ENCODE data around the gene ABCG8. TPM values are rescaled to one million over a fixed set of nuclear protein-coding genes. Genes with fewer than 3 reads are reported as not detected.
"Not testable (repeated sequence)": the region's sequence is repeated elsewhere in the genome, so short reads cannot be mapped to it uniquely, and the experiment has no call there.

ABCG8 gene
- total RNA-seq, 1 donor from 2014 or later = not detected

DNA sequence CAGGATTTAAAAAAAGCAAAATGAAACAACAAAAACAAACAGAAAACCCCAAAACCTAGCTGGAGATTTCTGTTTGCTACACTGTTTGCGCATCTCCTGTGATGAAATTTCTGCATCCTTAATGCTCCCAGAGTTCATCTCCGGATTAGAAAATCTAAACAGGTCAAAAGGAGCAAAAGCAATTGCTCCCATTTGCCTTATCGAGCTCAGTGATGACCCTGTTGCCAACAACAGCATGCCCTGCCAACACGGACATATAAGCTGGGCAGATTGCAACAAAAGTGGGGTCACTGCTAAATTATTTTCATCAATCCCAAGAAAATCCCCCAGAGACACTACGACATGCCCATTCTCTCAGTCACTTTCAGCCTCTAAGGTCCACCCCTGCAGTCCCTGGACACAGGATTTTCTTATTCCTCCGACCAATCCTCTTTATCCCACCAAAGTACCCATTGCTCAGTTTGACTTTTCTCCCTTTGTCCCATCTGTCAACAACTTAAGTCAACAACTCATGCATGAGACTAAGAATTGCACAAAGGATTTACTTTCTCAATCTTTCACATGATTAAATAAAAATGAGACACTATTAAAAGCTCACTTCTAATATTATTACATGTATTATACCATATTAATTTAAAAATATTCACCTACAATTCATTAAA, 67.8 kb downstream of the ABCG8 start:
- intact Hi-C loops (cut with micrococcal nuclease) = no loop called here

DNA sequence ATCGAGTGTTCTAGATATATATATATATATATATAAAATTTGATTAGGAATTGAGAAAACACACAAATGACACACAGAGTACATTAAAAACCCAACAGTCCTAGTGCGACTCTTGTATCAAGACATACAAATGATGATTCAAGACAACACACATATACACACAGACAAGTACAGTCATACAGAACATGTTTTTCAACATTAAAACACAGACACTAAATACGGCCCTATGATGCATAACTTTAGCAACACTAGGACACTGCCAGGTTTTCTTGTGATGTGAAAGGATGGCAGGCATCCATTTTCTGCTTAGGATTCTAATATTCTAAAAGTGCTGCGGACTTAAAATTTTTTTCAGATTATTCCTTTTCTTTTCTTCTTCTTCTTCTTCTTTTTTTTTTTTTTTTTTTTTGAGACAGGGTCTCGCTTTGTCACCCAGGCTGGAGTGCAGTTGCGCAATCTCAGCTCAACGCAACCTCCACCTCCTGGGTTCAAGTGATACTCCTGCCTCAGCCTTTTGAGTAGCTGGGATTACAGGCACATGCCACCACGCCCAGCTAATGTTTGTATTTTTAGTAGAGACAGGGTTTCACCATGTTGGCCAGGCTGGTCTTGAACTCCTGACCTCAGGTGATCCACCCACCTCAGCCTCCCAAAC, 72.5 kb downstream of the ABCG8 start:
- intact Hi-C loops (cut with micrococcal nuclease) = not testable (repeated sequence)

DNA sequence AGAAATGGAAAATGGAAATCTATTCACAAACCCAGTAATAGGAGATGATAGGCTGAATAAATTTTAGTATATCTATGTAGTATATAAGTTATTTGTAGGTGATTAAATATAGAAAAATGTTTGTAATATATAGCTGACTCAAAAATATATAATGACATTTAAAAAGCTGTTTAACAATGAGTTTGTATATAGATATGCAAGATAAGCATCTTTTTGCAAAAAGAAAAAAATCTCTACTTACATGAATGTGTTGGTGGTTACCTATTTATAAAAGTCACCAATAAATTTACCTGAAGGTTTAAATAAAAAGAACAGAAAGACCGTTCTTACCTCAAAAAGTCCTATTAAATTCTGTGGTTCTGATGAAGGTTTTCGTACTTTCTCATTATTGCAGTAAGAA, 85.7 kb downstream of the ABCG8 start:
- intact Hi-C loops (cut with micrococcal nuclease) = no loop called here

DNA sequence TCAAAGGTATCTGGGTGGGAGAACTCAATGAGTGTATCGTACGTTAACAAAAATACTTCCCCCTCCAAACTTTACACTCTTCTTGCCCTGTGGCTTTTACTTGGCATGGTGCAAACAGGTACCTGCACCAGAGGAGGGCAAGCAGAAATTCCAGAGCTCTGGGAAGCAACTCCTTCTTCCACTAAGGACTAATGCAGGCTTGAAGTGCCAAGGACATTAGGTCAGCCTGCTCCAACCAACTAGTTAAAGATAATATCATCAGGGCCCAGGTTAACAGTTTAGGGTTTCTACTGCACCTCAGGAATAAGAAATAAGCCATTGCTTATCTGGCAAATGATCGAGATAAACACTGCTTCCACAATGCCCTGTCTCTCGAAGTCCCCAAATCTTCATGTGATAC, 86.7 kb downstream of the ABCG8 start:
- intact Hi-C loops (cut with micrococcal nuclease) = no loop called here

DNA sequence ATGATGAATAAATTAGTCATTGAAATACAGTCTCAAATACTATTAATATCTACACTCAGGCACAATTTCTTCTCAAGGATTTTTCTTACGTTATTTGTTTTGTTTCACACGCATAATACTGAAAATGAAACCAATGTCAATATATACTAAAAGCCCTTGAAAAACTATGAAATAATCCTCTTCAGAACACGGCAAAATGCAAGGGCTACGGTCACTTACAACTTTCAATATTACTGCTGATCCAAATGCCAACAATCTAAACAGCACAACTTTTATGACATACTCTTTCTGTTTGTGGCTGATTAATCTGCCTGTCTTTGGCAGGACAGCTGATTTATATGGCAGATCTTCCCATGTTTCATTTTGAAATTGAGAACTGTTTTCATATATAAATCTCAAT, 88.7 kb downstream of the ABCG8 start:
- intact Hi-C loops (cut with micrococcal nuclease) = no loop called here

DNA sequence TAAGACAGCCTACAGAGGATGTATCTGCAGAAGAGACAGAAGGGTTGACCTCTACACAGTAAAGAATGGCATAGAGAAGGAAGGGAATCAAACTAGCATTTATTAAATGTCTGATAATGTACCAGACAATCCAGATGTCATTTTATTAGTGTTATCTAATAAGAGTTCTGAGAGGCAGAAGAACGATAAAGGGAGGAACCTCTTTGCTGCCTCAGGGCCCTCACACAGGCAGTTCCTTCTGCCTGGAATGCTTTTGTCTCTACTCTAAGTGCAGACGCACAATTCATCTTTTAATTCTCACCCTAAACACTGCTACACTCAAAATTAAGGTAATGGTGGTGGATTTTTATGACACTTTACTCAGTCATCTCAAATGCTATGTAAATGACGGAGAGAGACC, 92.5 kb downstream of the ABCG8 start:
- intact Hi-C loops (cut with micrococcal nuclease) = no loop called here

Other genes with a start within 250 kb of the ABCG8 start
- 36.0 and 40.4 TPM in 2 replicates for gene THADA, start 242.9 kb upstream of the ABCG8 start, total RNA-seq
- 0.05 and 0.10 TPM in 2 replicates for gene PLEKHH2, start 201.7 kb upstream of the ABCG8 start, total RNA-seq
- 0.17 TPM in 1 of 2 replicates, not detected in the other for gene C1GALT1C1L, start 162.5 kb upstream of the ABCG8 start, total RNA-seq
- gene DYNC2LI1, start 64.9 kb upstream of the ABCG8 start, total RNA-seq = 3.6 and 4.0 TPM in 2 replicates
- not detected in 2 replicates for gene ABCG5, start 132 bp upstream of the ABCG8 start, total RNA-seq
- gene LRPPRC, start 157.0 kb downstream of the ABCG8 start, total RNA-seq = 88.0 and 89.9 TPM in 2 replicates

Measured in T-helper 1 cell treated with Interleukin-12 subunit alpha and Interleukin-12 subunit beta and Interleukin-4 antibody, amounts not matched to agents 30 ng/mL and 1 ng/mL, for 36 hours (primary cell).